Bronchial epithelial cell (primary cell): ENCODE measurements around the gene RBFOX2. TPM values are rescaled to one million over a fixed set of nuclear protein-coding genes. Genes with fewer than 3 reads are reported as not detected.

Source experiments
- DNase-seq: peaks from one replicate; pipeline ENCODE4 v3.0.0-alpha.2; 2010; ENCODE audit warnings: low read depth
- FAIRE-seq: peaks from 2 replicates; lab custom pipeline; 2011; peaks lifted over from hg19 to GRCh38; lab: Jason Lieb, UNC
- H3K27me3 ChIP-seq: 2 replicates; pipeline ENCODE4 v1.5.1; 2011; ENCODE audit warnings: low read length; ENCODE audit not compliant: control insufficient read depth, insufficient read depth
- H3K36me3 ChIP-seq: 2 replicates; pipeline ENCODE4 v1.5.1; 2011; ENCODE audit warnings: low read length; ENCODE audit not compliant: control insufficient read depth, insufficient read depth
- H3K4me3 ChIP-seq: 2 replicates; pipeline ENCODE4 v1.5.1; 2011; ENCODE audit warnings: mild to moderate bottlenecking, low read depth, low read length, control low read depth
- CTCF ChIP-seq: IDR thresholded peaks from 2 replicates; pipeline ENCODE4 v1.5.1; 2011; ENCODE audit warnings: mild to moderate bottlenecking, moderate library complexity, low read length, control low read depth, inconsistent platforms; ENCODE audit not compliant: insufficient read depth, severe bottlenecking
- total RNA-seq: library from RNA; depleted of rRNA; stranded (reverse); fragments of >200 nt; gene quantifications from 2 replicates; pipeline ENCODE4 v1.2.1, GENCODE V29; 2014

The RBFOX2 gene
- total RNA-seq, 1 donor from 2014 or later, result 69.5 TPM

- Histone ChIP-seq H3K36me3 (no peaks in the 10 kb centered on the region), H3K4me3 (no peak overlapping the region), H3K27me3 (peaks cover 2% of the 10 kb centered on the region)
- no peak for DNase-seq
- TF ChIP-seq CTCF, result no peak
- FAIRE-seq, result no peak
These were observed 309.3 kb downstream of the RBFOX2 start for GRCh38 chr22:35719212-35719875.

GRCh38 chr22:35717572-35717971 is 311.1 kb downstream of the RBFOX2 start, which contains the start of gene APOL5:
APOL5 (plus strand) TSS chr22:35717872; CDS start chr22:35717872, 0 bp downstream.
- TF ChIP-seq CTCF, result no peak
- DNase-seq (no peak), FAIRE-seq (no peak)
- Histone ChIP-seq H3K36me3 (no peaks in the 10 kb centered on the region), H3K27me3 (peaks cover 2% of the 10 kb centered on the region), H3K4me3 (no peak within 1 kb of the TSS)

GRCh38 chr22:35712672-35713071 is 316.0 kb downstream of the RBFOX2 start:
- TF ChIP-seq CTCF, result no peak
- peaks cover 2% of the 10 kb centered on the region for H3K27me3 ChIP-seq
- FAIRE-seq (no peak), DNase-seq (no peak)
- H3K36me3 ChIP-seq, result no peaks in the 10 kb centered on the region
- H3K4me3 ChIP-seq, result no peak overlapping the region

GRCh38 chr22:35711336-35711735 is 317.3 kb downstream of the RBFOX2 start:
- peaks cover 2% of the 10 kb centered on the region for H3K27me3 ChIP-seq
- DNase-seq (no peak), FAIRE-seq (no peak)
- H3K4me3 ChIP-seq, result no peak overlapping the region
- no peaks in the 10 kb centered on the region for H3K36me3 ChIP-seq
- TF ChIP-seq CTCF, result no peak

GRCh38 chr22:35708917-35709316 is 319.7 kb downstream of the RBFOX2 start:
- no peak for FAIRE-seq
- H3K4me3 ChIP-seq, result no peak overlapping the region
- no peaks in the 10 kb centered on the region for H3K27me3 ChIP-seq
- TF ChIP-seq CTCF, result no peak
- no peaks in the 10 kb centered on the region for H3K36me3 ChIP-seq
- DNase-seq, result no peak

GRCh38 chr22:35708453-35708852 is 320.2 kb downstream of the RBFOX2 start:
- no peaks in the 10 kb centered on the region for H3K36me3 ChIP-seq
- no peaks in the 10 kb centered on the region for H3K27me3 ChIP-seq
- DNase-seq (no peak), FAIRE-seq (no peak)
- no peak overlapping the region for H3K4me3 ChIP-seq
- TF ChIP-seq CTCF, result no peak
